ENCODE data around the gene CALB2. TPM values are rescaled to one million over a fixed set of nuclear protein-coding genes. Genes with fewer than 3 reads are reported as not detected.
A peak's percentile ranks its signal among the peaks of the same experiment; 100 is the strongest.

The CALB2 gene
- total and polyA plus RNA-seq, 2 of the 8 experiments (the other 6 are each of a cell fraction or from before 2014, with no cell fraction given), result 1.9 to 2.6 TPM

DNA sequence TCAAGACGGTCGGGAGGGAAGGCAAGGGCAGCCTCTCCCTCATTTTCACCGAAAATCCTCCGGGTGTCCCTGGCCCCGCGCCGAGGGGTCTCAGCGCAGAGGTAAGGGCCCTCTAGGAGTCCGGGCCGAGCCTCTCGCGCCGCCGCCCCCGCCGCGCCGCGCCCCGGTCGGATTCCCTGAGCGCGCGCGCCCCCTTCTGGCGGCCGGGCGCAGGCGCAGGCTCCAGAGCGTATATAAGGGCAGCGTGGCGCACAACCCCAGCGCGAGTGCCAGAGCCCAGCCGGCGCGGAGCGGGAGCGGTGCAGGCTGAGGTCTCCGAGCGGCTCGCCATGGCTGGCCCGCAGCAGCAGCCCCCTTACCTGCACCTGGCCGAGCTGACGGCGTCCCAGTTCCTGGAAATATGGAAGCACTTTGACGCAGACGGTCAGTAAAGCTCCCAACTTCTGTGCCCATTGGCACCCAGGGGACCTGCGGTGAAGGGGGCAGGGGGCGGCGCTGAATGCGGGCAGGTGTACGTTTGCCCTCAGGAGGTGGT lies at the start of gene CALB2 (continued):
- TF ChIP-seq, protein P1, sequence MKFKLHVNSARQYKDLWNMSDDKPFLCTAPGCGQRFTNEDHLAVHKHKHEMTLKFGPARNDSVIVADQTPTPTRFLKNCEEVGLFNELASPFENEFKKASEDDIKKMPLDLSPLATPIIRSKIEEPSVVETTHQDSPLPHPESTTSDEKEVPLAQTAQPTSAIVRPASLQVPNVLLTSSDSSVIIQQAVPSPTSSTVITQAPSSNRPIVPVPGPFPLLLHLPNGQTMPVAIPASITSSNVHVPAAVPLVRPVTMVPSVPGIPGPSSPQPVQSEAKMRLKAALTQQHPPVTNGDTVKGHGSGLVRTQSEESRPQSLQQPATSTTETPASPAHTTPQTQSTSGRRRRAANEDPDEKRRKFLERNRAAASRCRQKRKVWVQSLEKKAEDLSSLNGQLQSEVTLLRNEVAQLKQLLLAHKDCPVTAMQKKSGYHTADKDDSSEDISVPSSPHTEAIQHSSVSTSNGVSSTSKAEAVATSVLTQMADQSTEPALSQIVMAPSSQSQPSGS (IDR thresholded peaks at IDR 0.05; ENCODE audit: low read length), result no peak
- TF ChIP-seq HDAC2 (IDR thresholded peaks at IDR 0.05; ENCODE audit: borderline replicate concordance in 1 of 2, low read depth in 2 of 2, low read length in 2 of 2) (no peak), POLR2A (IDR thresholded peaks at IDR 0.05; ENCODE audit: control extremely low read depth in 1 of 2, low read depth in 2 of 2, low read length in 2 of 2) (peak in 1 of 2 experiments; percentile 64; a peak in 1 of 3 replicates), MAX (IDR thresholded peaks at IDR 0.05) (peak; percentile 74), CREB1 (IDR thresholded peaks at IDR 0.05) (0 out of 2 replicates have a peak, but pooled peaks have one; percentile 19), SIRT6 (IDR thresholded peaks at IDR 0.05; ENCODE audit: low read length) (no peak), RBBP5 (IDR thresholded peaks at IDR 0.05; ENCODE audit: borderline replicate concordance, low read depth, low read length) (no peak), KDM4A (IDR thresholded peaks at IDR 0.05; ENCODE audit: low read depth, low read length, severe bottlenecking) (peak; percentile 63), SRF (IDR thresholded peaks at IDR 0.05; ENCODE audit: low read depth, low read length) (no peak), CEBPB (IDR thresholded peaks at IDR 0.05; ENCODE audit: low read depth, low read length) (no peak), SIN3A (conservative IDR thresholded peaks at IDR 0.05 in 1 of 2, IDR thresholded peaks at IDR 0.05 in 1 of 2; ENCODE audit: low read depth in 1 of 2, low read length in 2 of 2) (no peak), TEAD4 (IDR thresholded peaks at IDR 0.05; ENCODE audit: low read depth, low read length) (no peak), FOSL1 (IDR thresholded peaks at IDR 0.05; ENCODE audit: insufficient read depth, low read depth, low read length) (0 out of 2 replicates have a peak, but pooled peaks have one; percentile 15), E2F6 (IDR thresholded peaks at IDR 0.05) (peak; percentile 31; the same call in 1 of the 2 replicates), POU5F1 (IDR thresholded peaks at IDR 0.05; ENCODE audit: low read depth, low read length) (no peak), EGR1 (IDR thresholded peaks at IDR 0.05; ENCODE audit: borderline replicate concordance, low read depth, low read length) (peak; percentile 89), JUND (IDR thresholded peaks at IDR 0.05; ENCODE audit: low read length) (no peak), CHD2 (IDR thresholded peaks at IDR 0.05; ENCODE audit: low read length) (no peak), TAF1 (IDR thresholded peaks at IDR 0.05; ENCODE audit: low read depth, low read length) (peak; percentile 73), EP300 (IDR thresholded peaks at IDR 0.05; ENCODE audit: borderline replicate concordance in 1 of 2, low read depth in 2 of 2, low read length in 2 of 2) (0 out of 3 replicates have a peak, but pooled peaks of 1 of the 2 experiments have one; percentile 21), SUZ12 (IDR thresholded peaks at IDR 0.05; ENCODE audit: low read length) (no peak)
- TF ChIP-seq, protein P2, sequence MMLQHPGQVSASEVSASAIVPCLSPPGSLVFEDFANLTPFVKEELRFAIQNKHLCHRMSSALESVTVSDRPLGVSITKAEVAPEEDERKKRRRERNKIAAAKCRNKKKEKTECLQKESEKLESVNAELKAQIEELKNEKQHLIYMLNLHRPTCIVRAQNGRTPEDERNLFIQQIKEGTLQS (IDR thresholded peaks at IDR 0.05; ENCODE audit: insufficient read depth, low read depth, low read length), result no peak

Measured in H1 (cell line).